ENCODE measurements around the gene HOXC13.

The HOXC13 gene

GRCh38 chr12:53978477-53979356 lies 40.1 kb downstream of the HOXC13 start:
- no peak for DNase-seq (ENCODE audit: low read depth in 2 of 2)
- no peak overlapping the region for H3K4me3 ChIP-seq (replicated peaks in 1 of 2; ENCODE audit: low read depth in 2 of 2, low read length in 2 of 2)
- no peak for TF ChIP-seq CTCF (IDR thresholded peaks at IDR 0.05; ENCODE audit: low read depth, low read length)

- TF ChIP-seq CTCF (IDR thresholded peaks at IDR 0.05; ENCODE audit: low read depth, low read length): no peak
- no peak overlapping the region for H3K4me3 ChIP-seq (replicated peaks in 1 of 2; ENCODE audit: low read depth in 2 of 2, low read length in 2 of 2)
- DNase-seq (ENCODE audit: low read depth in 2 of 2): no peak
Measured at GRCh38 chr12:53980104-53980801, 41.6 kb downstream of the HOXC13 start.

GRCh38 chr12:53980802-53981496 lies 42.3 kb downstream of the HOXC13 start:
- DNase-seq (ENCODE audit: low read depth in 2 of 2): no peak
- H3K4me3 ChIP-seq (replicated peaks in 1 of 2; ENCODE audit: low read depth in 2 of 2, low read length in 2 of 2): no peak overlapping the region
- TF ChIP-seq CTCF (IDR thresholded peaks at IDR 0.05; ENCODE audit: low read depth, low read length): no peak

GRCh38 chr12:53981634-53982565 lies 43.3 kb downstream of the HOXC13 start:
- no peak overlapping the region for H3K4me3 ChIP-seq (replicated peaks in 1 of 2; ENCODE audit: low read depth in 2 of 2, low read length in 2 of 2)
- no peak for DNase-seq (ENCODE audit: low read depth in 2 of 2)
- TF ChIP-seq CTCF (IDR thresholded peaks at IDR 0.05; ENCODE audit: low read depth, low read length): no peak

- no peak for DNase-seq (ENCODE audit: low read depth in 2 of 2)
- no peak overlapping the region for H3K4me3 ChIP-seq (replicated peaks in 1 of 2; ENCODE audit: low read depth in 2 of 2, low read length in 2 of 2)
- TF ChIP-seq CTCF (IDR thresholded peaks at IDR 0.05; ENCODE audit: low read depth, low read length): no peak
Measured at GRCh38 chr12:53982648-53983567, 44.3 kb downstream of the HOXC13 start.
